DLD1 (cell line): Measurements from ENCODE around the gene FPR3.
"Not testable (repeated sequence)": the region's sequence is repeated elsewhere in the genome, so short reads cannot be mapped to it uniquely, and the experiment has no call there.

ENCODE experiments used
- in situ Hi-C: cut with HindIII; loops from 2 replicates; pipeline ENCODE4 v1.10.0; 2017; ENCODE audit warnings: low sequenced_read_pairs

Gene FPR3

GRCh38 chr19:51794885-51795490 lies at the start of gene FPR3:
TSS of gene FPR3 (plus strand) at chr19:51795157. CDS start at chr19:51823749, 28,592 bp downstream.
- in situ Hi-C loops, result no loop called here

- in situ Hi-C loops, result no loop called here
These were observed 48.2 kb upstream of the FPR3 start for GRCh38 chr19:51746731-51747130.

- in situ Hi-C loops, result no loop called here
These were observed 45.0 kb upstream of the FPR3 start for GRCh38 chr19:51749979-51750378.

- in situ Hi-C loops, result no loop called here
These were observed 44.4 kb upstream of the FPR3 start for GRCh38 chr19:51750400-51751094.

- in situ Hi-C loops, result no loop called here
These were observed 43.3 kb upstream of the FPR3 start, which contains the start of gene FPR1 for GRCh38 chr19:51751655-51752054. TSS of gene FPR1 (minus strand) at chr19:51751878. CDS start at chr19:51746994, 4,884 bp downstream.

- in situ Hi-C loops, result no loop called here
These were observed 40.8 kb upstream of the FPR3 start for GRCh38 chr19:51754109-51754508.

- in situ Hi-C loops, result no loop called here
These were observed 40.2 kb upstream of the FPR3 start for GRCh38 chr19:51754770-51755169.

- in situ Hi-C loops, result no loop called here
These were observed 39.4 kb upstream of the FPR3 start for GRCh38 chr19:51755571-51755970.

GRCh38 chr19:51760697-51761356 lies 34.1 kb upstream of the FPR3 start, which contains the start of gene FPR2:
TSS of gene FPR2 (plus strand) at chr19:51761180. CDS start at chr19:51768659, 7,479 bp downstream.
- in situ Hi-C loops, result no loop called here

GRCh38 chr19:51761696-51762095 lies 33.3 kb upstream of the FPR3 start:
- in situ Hi-C loops, result no loop called here

- in situ Hi-C loops, result no loop called here
These were observed 29.9 kb upstream of the FPR3 start for GRCh38 chr19:51765086-51765485.

GRCh38 chr19:51766461-51766860 lies 28.5 kb upstream of the FPR3 start:
- in situ Hi-C loops, result no loop called here

- in situ Hi-C loops, result no loop called here
These were observed 23.4 kb upstream of the FPR3 start for GRCh38 chr19:51771376-51772130.

GRCh38 chr19:51772977-51773376 lies 22.0 kb upstream of the FPR3 start:
- in situ Hi-C loops, result no loop called here

GRCh38 chr19:51776561-51776960 lies 18.4 kb upstream of the FPR3 start:
- in situ Hi-C loops, result not testable (repeated sequence)

GRCh38 chr19:51777570-51778462 lies 17.1 kb upstream of the FPR3 start:
- in situ Hi-C loops, result no loop called here

- in situ Hi-C loops, result no loop called here
These were observed 15.8 kb upstream of the FPR3 start for GRCh38 chr19:51779181-51779580.

- in situ Hi-C loops, result no loop called here
These were observed 15.3 kb upstream of the FPR3 start for GRCh38 chr19:51779703-51780102.

- in situ Hi-C loops, result no loop called here
These were observed 14.7 kb upstream of the FPR3 start for GRCh38 chr19:51780270-51780669.

GRCh38 chr19:51781999-51782398 lies 13.0 kb upstream of the FPR3 start:
- in situ Hi-C loops, result no loop called here
